Testis (tissue), 3 donors: ENCODE results near the gene EFNB1. TPM values are rescaled to one million over a fixed set of nuclear protein-coding genes. Genes with fewer than 3 reads are reported as not detected.
A peak's percentile ranks its signal among the peaks of the same experiment; 100 is the strongest.

Source experiments
- DNase-seq: peaks from one replicate; pipeline ENCODE4 v3.0.0-alpha.2; 2019
- H3K27ac ChIP-seq, 2 donors: fragments of 200-600 bp; sonication (generic); one replicate each; pipeline ENCODE4 v1.5.1; 2019
- H3K27me3 ChIP-seq: fragments of 200-600 bp; sonication (generic); one replicate; pipeline ENCODE4 v1.5.1; 2019
- H3K36me3 ChIP-seq: fragments of 200-600 bp; sonication (generic); one replicate; pipeline ENCODE4 v1.5.1; 2017; ENCODE audit warnings: low read depth; ENCODE audit errors: missing control alignments
- H3K4me1 ChIP-seq: fragments of 200-600 bp; sonication (generic); one replicate; pipeline ENCODE4 v1.5.1; 2019
- H3K4me3 ChIP-seq, 2 donors: fragments of 200-600 bp; sonication (generic); one replicate each; pipeline ENCODE4 v1.5.1; 2017 to 2019
- H3K9me3 ChIP-seq: fragments of 200-600 bp; sonication (generic); one replicate; pipeline ENCODE4 v1.5.1; 2017
- CTCF ChIP-seq, 3 experiments: fragments of 450-650 bp in 2 of 3; fragments of 200-600 bp in 1 of 3; sonication (generic) in 1 of 3; IDR thresholded peaks; one replicate each; pipeline ENCODE4 v1.5.1; 2016 to 2019; ENCODE audit warnings: antibody characterized with exemption in 3 of 3, mild to moderate bottlenecking in 2 of 3, moderate library complexity in 1 of 3
- POLR2A ChIP-seq: fragments of 450-650 bp; IDR thresholded peaks from one replicate; pipeline ENCODE4 v1.6.1; 2017; ENCODE audit warnings: antibody characterized with exemption, mild to moderate bottlenecking, moderate library complexity
- WGBS, 2 donors: methylation state at CpG; one replicate each; pipeline ENCODE4 v1.1.5; 2018; 5-methylcytosine and 5-hydroxymethylcytosine counted together
- intact Hi-C: fragments of 100-400 bp; cut with DNase I; formaldehyde crosslinking; loops from one replicate; pipeline ENCODE4 v1.15.1; 2023; ENCODE audit warnings: low total_unique reads
- polyA plus RNA-seq: library from polyadenylated mRNA; stranded (reverse); fragments of 350-450 nt; fragmentation: Illumina TruSeq; extraction: RNeasy Lipid Tissue Mini Kit (QIAGEN cat#74804); gene quantifications from one replicate; pipeline ENCODE4 v1.2.3, GENCODE V29; 2014; ENCODE audit warnings: low read depth, low replicate concordance; ENCODE audit not compliant: insufficient read depth
- total RNA-seq, 2 donors: library from RNA; depleted of rRNA; stranded (reverse); fragments of >200 nt; gene quantifications; one replicate each; pipeline ENCODE4 v1.2.3, GENCODE V29; 2016

EFNB1 gene
- total and polyA plus RNA-seq, 3 donors from 2014 or later = 14.6 to 29.4 (median 21.1) TPM

- Histone ChIP-seq H3K27ac (no peak overlapping the region), H3K4me3 (peak overlapping the region; percentile 70 to 83), H3K27me3 (no peaks in the 10 kb centered on the region), H3K4me1 (no peaks in the 10 kb centered on the region), H3K36me3 (no peaks in the 10 kb centered on the region), H3K9me3 (no peaks in the 10 kb centered on the region)
- WGBS, 2 donors = 5 to 10% methylated on average over 2 to 21 of the region's 29 CpGs
- intact Hi-C loops = no loop called here
- TF ChIP-seq CTCF (IDR thresholded peaks at IDR 0.05) (no peak), POLR2A (no peak)
- no peak for DNase-seq
Measured at GRCh38 chrX:68830419-68831404, 1.9 kb downstream of the EFNB1 start.

GRCh38 chrX:68831405-68832100 is 2.7 kb downstream of the EFNB1 start:
- no peaks in the 10 kb centered on the region for H3K9me3 ChIP-seq
- TF ChIP-seq CTCF (IDR thresholded peaks at IDR 0.05) (no peak), POLR2A (no peak)
- no peaks in the 10 kb centered on the region for H3K36me3 ChIP-seq
- H3K27me3 ChIP-seq = no peaks in the 10 kb centered on the region
- no peaks in the 10 kb centered on the region for H3K4me1 ChIP-seq
- intact Hi-C loops = no loop called here
- no peak for DNase-seq
- H3K4me3 ChIP-seq = peak overlapping the region in 1 of 2 donors; percentile 7
- WGBS, 2 donors = 5% methylated on average over 3 of the region's 7 CpGs; no CpG with 5 or more reads in 1 of the 2 donors
- no peak overlapping the region for H3K27ac ChIP-seq

GRCh38 chrX:68832101-68832416 is 3.2 kb downstream of the EFNB1 start:
- no peak overlapping the region for H3K27ac ChIP-seq
- no peaks in the 10 kb centered on the region for H3K9me3 ChIP-seq
- no peaks in the 10 kb centered on the region for H3K36me3 ChIP-seq
- intact Hi-C loops = no loop called here
- peak overlapping the region in 1 of 2 donors; percentile 7 for H3K4me3 ChIP-seq
- no peak for TF ChIP-seq CTCF (IDR thresholded peaks at IDR 0.05)
- TF ChIP-seq POLR2A = no peak
- H3K4me1 ChIP-seq = no peaks in the 10 kb centered on the region
- WGBS, 2 donors = 19% methylated on average over 11 of the region's 11 CpGs
- no peaks in the 10 kb centered on the region for H3K27me3 ChIP-seq
- peak; percentile 64 for DNase-seq

GRCh38 chrX:68832516-68833447 is 4.0 kb downstream of the EFNB1 start:
- Histone ChIP-seq H3K27me3 (no peaks in the 10 kb centered on the region), H3K27ac (no peak overlapping the region), H3K4me1 (no peaks in the 10 kb centered on the region), H3K4me3 (no peak overlapping the region), H3K36me3 (no peaks in the 10 kb centered on the region), H3K9me3 (no peaks in the 10 kb centered on the region)
- no peak for TF ChIP-seq POLR2A
- TF ChIP-seq CTCF (IDR thresholded peaks at IDR 0.05) = no peak
- no peak for DNase-seq
- 50% methylated on average over 11 of the region's 12 CpGs; no CpG with 5 or more reads in 1 of the 2 donors for WGBS, 2 donors
- intact Hi-C loops = no loop called here
